ENCODE results near the gene SLC13A4. TPM values are rescaled to one million over a fixed set of nuclear protein-coding genes. Genes with fewer than 3 reads are reported as not detected.

The SLC13A4 gene
- total and polyA plus RNA-seq, 8 donors = 0.31 to 1.7 (median 1.6) TPM; not detected in 5

DNA sequence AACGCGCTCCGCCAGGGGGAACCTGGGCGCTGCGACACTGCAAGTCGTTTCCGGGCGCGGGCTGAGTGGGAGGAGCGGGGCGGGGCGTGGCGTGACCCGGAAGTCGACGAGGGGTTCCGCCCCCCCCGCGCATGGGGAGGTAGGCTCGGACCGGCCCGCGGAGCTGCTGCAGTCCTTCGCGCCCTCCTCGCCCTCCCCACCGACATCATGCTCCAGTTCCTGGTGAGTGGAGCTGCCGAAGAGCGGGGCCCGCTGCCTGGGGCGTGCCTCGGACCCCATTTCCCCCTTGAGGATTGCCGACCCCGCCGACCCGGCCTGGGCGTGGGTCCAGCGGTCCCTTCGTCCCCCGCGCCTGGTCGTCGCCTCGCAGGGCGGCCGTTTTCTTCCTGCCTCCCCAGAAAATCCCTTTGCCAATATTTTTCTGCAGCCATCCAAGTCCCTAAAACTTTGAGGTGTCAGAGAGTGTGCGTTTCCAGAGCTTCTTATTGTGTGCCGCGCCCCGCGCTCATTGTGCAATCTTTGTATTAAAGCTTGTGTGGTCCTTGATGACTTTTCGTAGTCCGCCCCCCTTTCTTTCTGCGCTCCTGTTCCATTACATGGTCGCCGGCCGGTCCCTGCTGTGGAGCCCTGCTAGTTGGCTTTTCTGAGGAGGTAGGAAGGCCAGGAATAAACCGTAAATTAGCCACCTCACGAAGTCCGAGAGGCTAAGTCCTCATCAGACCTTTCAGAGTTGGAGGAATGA is 65.4 kb downstream of the SLC13A4 start, which contains the start of gene STMP1:
STMP1 (plus strand) TSS at position 142 of the 742 bp plus-strand sequence.
- peaks cover 0 to 9% (median 0%) of the 10 kb centered on the region in 4 donors for H3K36me3 ChIP-seq
- intact Hi-C loops (cut with DNase I; ENCODE audit: low total_unique reads) = loop anchor here (10.0 kb wide), 1 partner anchor 322 kb away; no protein-coding TSS in a partner anchor

DNA sequence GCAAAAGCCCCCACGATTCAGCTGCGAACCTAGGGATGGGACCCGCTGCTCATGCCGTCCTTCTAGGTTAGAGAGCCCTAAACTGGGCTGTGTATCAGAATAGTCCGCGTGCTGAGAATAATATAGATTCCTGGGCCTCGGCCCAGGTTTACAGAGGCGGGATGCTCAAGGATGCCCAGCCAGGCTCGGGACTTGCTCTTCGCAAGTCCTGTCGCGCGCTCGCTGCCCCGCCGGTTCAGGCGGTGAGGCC is 65.9 kb downstream of the SLC13A4 start:
- Histone ChIP-seq H3K27me3 (no peaks in the 10 kb centered on the region), H3K4me1 (peaks cover 15 to 51% (median 29%) of the 10 kb centered on the region in 4 donors), H3K9me3 (no peaks in the 10 kb centered on the region), H3K4me3 (peak overlapping the region; percentile 77 to 96 (median 84)), H3K36me3 (peaks cover 0 to 9% (median 0%) of the 10 kb centered on the region in 4 donors), H3K27ac (peak overlapping the region; percentile 76 to 96 (median 95))
- TF ChIP-seq EP300 (IDR thresholded peaks at IDR 0.05) (no peak), CTCF (IDR thresholded peaks at IDR 0.05) (peak in 1 of 7 experiments; percentile 63), POLR2AphosphoS5 (IDR thresholded peaks at IDR 0.05) (no peak), POLR2A (IDR thresholded peaks at IDR 0.05) (no peak)
- no peak for DNase-seq
- WGBS, 5 donors = 4 to 19% (median 7%) methylated on average over 8 to 17 of the region's 17 CpGs
- intact Hi-C loops (cut with DNase I; ENCODE audit: low total_unique reads) = loop anchor here (10.0 kb wide), 1 partner anchor 323 kb away; no protein-coding TSS in a partner anchor

More for the DNA sequence above, 65.4 kb downstream of the SLC13A4 start, which contains the start of gene STMP1:
- peak; percentile 97 to 98 for DNase-seq
- Histone ChIP-seq H3K4me1 (peaks cover 15 to 53% (median 31%) of the 10 kb centered on the region in 4 donors), H3K27me3 (no peaks in the 10 kb centered on the region), H3K27ac (peak within 1 kb of the TSS; percentile 90 to 96 (median 95)), H3K9me3 (no peaks in the 10 kb centered on the region), H3K4me3 (peak within 1 kb of the TSS; percentile 77 to 96 (median 84))
- 0 to 1% (median 0%) methylated on average over 37 to 60 of the region's 60 CpGs for WGBS, 5 donors
- TF ChIP-seq EP300 (IDR thresholded peaks at IDR 0.05) (no peak), CTCF (IDR thresholded peaks at IDR 0.05) (peak in 4 of 7 experiments; percentile 82 to 90 (median 87)), POLR2AphosphoS5 (IDR thresholded peaks at IDR 0.05) (peak; percentile 85 to 98 (median 95)), POLR2A (IDR thresholded peaks at IDR 0.05) (peak in 1 of 4 donors; percentile 89)

DNA sequence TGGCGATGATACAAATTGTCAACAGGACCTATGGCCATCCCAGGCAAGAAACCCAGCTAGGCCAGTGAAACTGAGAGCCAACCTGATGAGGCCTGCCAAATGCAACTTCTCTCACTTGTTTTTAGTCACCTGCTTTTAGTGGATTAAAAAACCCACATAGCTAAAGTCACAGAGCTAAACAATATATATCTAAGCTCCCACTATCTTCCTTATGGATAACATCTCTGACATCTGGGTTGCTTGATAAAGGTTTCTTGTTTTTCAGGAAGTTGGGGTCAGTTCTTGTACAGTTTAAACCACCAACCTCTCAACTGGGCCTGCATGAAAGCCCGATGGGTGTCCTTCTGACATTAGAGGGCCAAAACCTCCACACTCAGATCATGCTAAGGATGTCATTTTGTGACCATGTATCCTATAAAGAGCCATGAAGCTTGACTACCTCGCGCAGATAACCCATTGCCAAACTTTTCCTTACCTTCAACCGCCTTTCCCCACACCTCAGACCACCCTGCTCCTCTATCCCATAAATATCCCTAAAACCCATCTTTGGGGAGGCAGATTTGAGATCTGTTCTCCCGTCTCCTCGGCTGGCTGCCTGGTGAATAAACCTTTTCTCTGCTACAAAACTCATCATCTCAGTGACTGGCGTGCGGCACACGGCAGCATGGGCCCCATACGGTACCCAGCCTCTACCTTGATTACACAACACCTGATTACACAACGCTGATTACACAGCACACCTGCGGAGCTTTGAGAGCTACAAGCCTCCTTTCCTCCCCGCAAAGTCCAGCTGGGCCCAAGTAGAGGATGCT is 66.5 kb downstream of the SLC13A4 start:
- 41 to 62% (median 57%) methylated on average over 14 of the region's 14 CpGs for WGBS, 5 donors
- Histone ChIP-seq H3K9me3 (no peaks in the 10 kb centered on the region), H3K4me3 (peak overlapping the region; percentile 77 to 96 (median 84)), H3K36me3 (peaks cover 0 to 9% (median 0%) of the 10 kb centered on the region in 4 donors), H3K4me1 (peaks cover 15 to 46% (median 27%) of the 10 kb centered on the region in 4 donors), H3K27me3 (no peaks in the 10 kb centered on the region), H3K27ac (peak overlapping the region; percentile 76 to 96 (median 95))
- intact Hi-C loops (cut with DNase I; ENCODE audit: low total_unique reads) = loop anchor here (10.0 kb wide), 1 partner anchor 323 kb away; no protein-coding TSS in a partner anchor
- peak; percentile 30 to 67 for DNase-seq
- no peak for TF ChIP-seq EP300 (IDR thresholded peaks at IDR 0.05)
- no peak for TF ChIP-seq POLR2A (IDR thresholded peaks at IDR 0.05)
- no peak for TF ChIP-seq CTCF (IDR thresholded peaks at IDR 0.05)

DNA sequence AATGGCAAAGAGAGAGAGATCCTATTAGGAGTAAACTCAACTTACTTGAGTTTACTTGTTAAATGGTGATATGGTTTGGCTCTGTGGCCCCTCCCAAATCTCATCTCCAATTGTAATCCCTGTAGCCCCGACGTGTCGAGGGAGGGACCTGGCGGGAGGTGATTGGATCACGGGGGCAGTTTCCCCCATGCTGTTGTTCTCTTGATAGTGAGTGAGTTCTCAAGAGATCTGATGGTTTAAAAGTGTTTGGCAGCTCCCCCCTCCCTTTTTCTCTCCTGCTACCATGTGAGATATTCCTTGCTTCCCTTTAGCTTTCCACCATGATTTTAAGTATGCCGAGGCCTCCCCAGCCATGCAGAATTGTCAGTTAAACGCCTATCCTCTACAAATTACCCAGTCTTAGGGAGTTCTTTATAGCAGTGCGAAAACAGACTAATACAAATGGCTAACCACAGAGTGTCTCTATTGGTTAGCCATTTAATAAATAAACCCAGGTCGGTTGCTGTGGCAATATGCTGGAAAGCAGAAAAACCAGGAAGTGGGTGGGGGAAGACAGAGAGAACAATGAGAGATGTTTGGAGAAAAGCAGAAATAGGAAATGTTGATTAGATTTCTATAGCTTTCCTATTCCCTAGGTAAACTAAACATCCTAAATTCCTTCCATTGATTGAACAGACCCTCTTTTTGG is 68.7 kb downstream of the SLC13A4 start:
- H3K4me1 ChIP-seq = peaks cover 12 to 27% (median 18%) of the 10 kb centered on the region in 4 donors
- H3K4me3 ChIP-seq = no peak overlapping the region
- H3K36me3 ChIP-seq = no peaks in the 10 kb centered on the region
- H3K27ac ChIP-seq = no peak overlapping the region
- no peaks in the 10 kb centered on the region for H3K9me3 ChIP-seq
- peak in 1 of 2 donors; percentile 33 for DNase-seq
- intact Hi-C loops (cut with DNase I; ENCODE audit: low total_unique reads) = no loop called here
- no peak for TF ChIP-seq CTCF (IDR thresholded peaks at IDR 0.05)
- no peak for TF ChIP-seq POLR2AphosphoS5 (IDR thresholded peaks at IDR 0.05)
- TF ChIP-seq EP300 (IDR thresholded peaks at IDR 0.05) = no peak
- no peak for TF ChIP-seq POLR2A (IDR thresholded peaks at IDR 0.05)
- no peaks in the 10 kb centered on the region for H3K27me3 ChIP-seq
- WGBS, 5 donors = 56 to 77% (median 74%) methylated on average over 9 of the region's 9 CpGs
